K562 (cell line): ENCODE data around the gene UBAP2. TPM values are rescaled to one million over a fixed set of nuclear protein-coding genes. Genes with fewer than 3 reads are reported as not detected.

ENCODE experiments used
- ATAC-seq: fragments of 200-7000 bp; cut with Tn5 transposase; 3 replicates; pipeline ENCODE4 v1.9.1; 2020; ENCODE audit warnings: moderate library complexity
- BruUV-seq: library from RNA; stranded (reverse); fragments of 400-500 nt; replicated peaks from 2 replicates; lab custom pipeline; 2021; lab: Mats Ljungman, UMichigan
- CTCF ChIA-PET: fragments of 300-600 bp; formaldehyde crosslinking; extraction: SDS; loops from one replicate; lab custom pipeline; 2021; ENCODE audit warnings: low intra/inter-chr PET ratio; lab: Yijun Ruan, JAX
- POLR2A ChIA-PET: fragments of 300-600, 350-650 bp; sonication (Branson Sonifier 250); formaldehyde crosslinking; extraction: SDS; loops from one replicate; lab custom pipeline; 2021; ENCODE audit warnings: antibody characterized with exemption, inconsistent platforms; lab: Yijun Ruan, JAX
- DNase-seq, 4 experiments: peaks; one replicate each; pipeline versions ENCODE4 v3.0.0 to v3.0.0-alpha.2; 2011 to 2018; ENCODE audit warnings: low spot score in 3 of 4, mixed read lengths in 3 of 4; ENCODE audit errors: extremely low read depth in 1 of 4
- FAIRE-seq: peaks from 2 replicates; lab custom pipeline; 2011; peaks lifted over from hg19 to GRCh38; lab: Jason Lieb, UNC
- H2AFZ ChIP-seq: 2 replicates; pipeline ENCODE4 v1.6.0; 2011; ENCODE audit warnings: low read depth, low read length, control low read depth, inconsistent platforms
- H3K27ac ChIP-seq: fragments of 200-600 bp; 3 replicates; pipeline ENCODE4 v1.8.0; 2011; ENCODE audit warnings: low read depth, mild to moderate bottlenecking, control low read depth, inconsistent platforms, low read length, moderate library complexity, mixed read lengths; ENCODE audit errors: extremely low read depth
- H3K27me3 ChIP-seq, 2 experiments: fragments of 300-600 bp in 1 of 2; 2 replicates in 1 of 2; 3 replicates in 1 of 2; pipeline versions ENCODE4 v1.6.0 to v1.8.0; 2011; ENCODE audit warnings: inconsistent platforms in 2 of 2, low read length in 2 of 2, mild to moderate bottlenecking in 1 of 2, mixed read lengths in 1 of 2, moderate library complexity in 1 of 2; ENCODE audit not compliant: control insufficient read depth in 2 of 2, insufficient read depth in 2 of 2
- H3K36me3 ChIP-seq: fragments of 300-600 bp; 3 replicates; pipeline ENCODE4 v1.8.0; 2011; ENCODE audit warnings: mild to moderate bottlenecking, low read length, inconsistent platforms; ENCODE audit not compliant: control insufficient read depth, insufficient read depth
- H3K4me1 ChIP-seq, 2 experiments: fragments of 200-600 bp in 1 of 2; replicated peaks in 1 of 2; 2 replicates in 1 of 2; 3 replicates in 1 of 2; pipeline versions ENCODE4 v1.5.1 to v1.8.0; 2011; ENCODE audit warnings: inconsistent platforms in 2 of 2, low read length in 2 of 2, mild to moderate bottlenecking in 1 of 2, mixed read lengths in 1 of 2, moderate library complexity in 1 of 2; ENCODE audit not compliant: control insufficient read depth in 2 of 2, insufficient read depth in 2 of 2
- H3K4me2 ChIP-seq: 2 replicates; pipeline ENCODE4 v1.6.1; 2011; ENCODE audit warnings: low read length, control low read depth, inconsistent platforms, mixed read lengths; ENCODE audit not compliant: insufficient read depth
- H3K4me3 ChIP-seq: fragments of 200-600 bp; sonication (generic), shearing (Covaris generic); 2 replicates; pipeline ENCODE4 v1.5.1; 2016; ENCODE audit warnings: control low read depth, inconsistent platforms
- H3K79me2 ChIP-seq: fragments of 200-600 bp; 3 replicates; pipeline ENCODE4 v1.8.0; 2011; ENCODE audit warnings: low read length, inconsistent platforms; ENCODE audit not compliant: control insufficient read depth, insufficient read depth
- H3K9ac ChIP-seq, 2 experiments: 2 replicates each; pipeline versions ENCODE4 v1.6.0 to v1.6.1; 2011; ENCODE audit warnings: low read depth in 2 of 2, low read length in 2 of 2, control low read depth in 1 of 2, inconsistent platforms in 1 of 2, mild to moderate bottlenecking in 1 of 2, mixed read lengths in 1 of 2; ENCODE audit not compliant: insufficient read depth in 1 of 2
- H3K9me1 ChIP-seq: one replicate; pipeline ENCODE4 v1.6.0; 2011; ENCODE audit warnings: inconsistent platforms, mild to moderate bottlenecking, low read length, moderate library complexity; ENCODE audit not compliant: control insufficient read depth, insufficient read depth
- H3K9me3 ChIP-seq: replicated peaks from 2 replicates; pipeline ENCODE4 v1.5.1; 2011; ENCODE audit warnings: low read depth, low read length, inconsistent platforms; ENCODE audit not compliant: control insufficient read depth, insufficient read depth
- H4K20me1 ChIP-seq: replicated peaks from 2 replicates; pipeline ENCODE4 v1.6.1; 2011; ENCODE audit warnings: low read length, inconsistent platforms, mixed read lengths; ENCODE audit not compliant: control insufficient read depth, insufficient read depth
- BHLHE40 ChIP-seq: IDR thresholded peaks from 2 replicates; pipeline ENCODE4 v1.6.1; 2011; ENCODE audit warnings: low read length, improper control_type of control experiment
- FOSL1 ChIP-seq: fragments of 200-800 bp; sonication (Bioruptor generic); conservative IDR thresholded peaks from 2 replicates; pipeline ENCODE4 v1.6.1; 2016; ENCODE audit warnings: missing genetic modification characterization, missing compliant biosample characterization
- FOXA3 ChIP-seq, 2 experiments: fragments of 450-650 bp in 1 of 2; sonication (generic) in 1 of 2; formaldehyde crosslinking; IDR thresholded peaks in 1 of 2; conservative IDR thresholded peaks in 1 of 2; 2 replicates each; pipeline versions ENCODE4 v1.4.0 to v1.8.0; 2020 to 2022; ENCODE audit warnings: mild to moderate bottlenecking in 2 of 2, missing genetic modification reagents in 1 of 2
- KDM2B ChIP-seq: fragments of 250-450 bp; sonication (Bioruptor Pico); IDR thresholded peaks from 2 replicates; pipeline ENCODE4 v1.8.0; 2021; ENCODE audit warnings: mild to moderate bottlenecking, moderate library complexity
- MCM7 ChIP-seq, 2 experiments: fragments of 450-650 bp; IDR thresholded peaks; 2 replicates each; pipeline ENCODE4 v1.6.1; 2016 to 2018
- MEF2D ChIP-seq: conservative IDR thresholded peaks from 2 replicates; pipeline ENCODE4 v1.6.1; 2016; ENCODE audit warnings: low read depth, missing genetic modification characterization, missing compliant biosample characterization
- SMARCB1 ChIP-seq: IDR thresholded peaks from 2 replicates; pipeline ENCODE4 v1.6.1; 2011; ENCODE audit warnings: improper control_type of control experiment, low read depth; ENCODE audit not compliant: insufficient read length
- SP1 ChIP-seq: sonication (generic); formaldehyde crosslinking; IDR thresholded peaks from 2 replicates; pipeline ENCODE4 v1.8.1; 2022; ENCODE audit warnings: mild to moderate bottlenecking, missing genetic modification reagents
- TCFL5 ChIP-seq: fragments of 250-450 bp; sonication (Bioruptor Pico); conservative IDR thresholded peaks from 2 replicates; pipeline ENCODE4 v1.6.1; 2021; ENCODE audit warnings: mild to moderate bottlenecking, moderate library complexity, matching md5 sums
- WGBS: fragments of 100-300 bp; shearing (Covaris generic); methylation state at CpG from one replicate; pipeline ENCODE4 v1.1.6; 2016; ENCODE audit warnings: low coverage, mixed read lengths; ENCODE audit not compliant: insufficient coverage; ENCODE audit errors: missing lambda C conversion rate; 5-methylcytosine and 5-hydroxymethylcytosine counted together
- in situ Hi-C: fragments of 300-500 bp; cut with MboI; formaldehyde crosslinking; loops from 4 replicates; pipeline ENCODE4 v1.15.0; 2018; ENCODE audit warnings: inconsistent platforms, mixed read lengths
- intact Hi-C: fragments of 100-400 bp; cut with micrococcal nuclease; formaldehyde crosslinking; loops from 2 replicates; pipeline ENCODE4 v1.14.2; 2022
- polyA plus RNA-seq, 8 experiments: library from polyadenylated mRNA; depleted of rRNA in 4 of 8; stranded (reverse) in 5 of 8; unstranded in 3 of 8; fragments of >200 nt; fragmentation: Nextera tagmentation in 2 of 8; fragmentation: Illumina TruSeq in 1 of 8; extraction: Ambion mirVana in 2 of 8; extraction: Trizol in 1 of 8; gene quantifications; 2 replicates each; pipeline versions ENCODE4 v1.2.1 to v1.2.3, GENCODE V29; 2011 to 2014; ENCODE audit warnings: inconsistent platforms in 1 of 8, missing spikeins in 1 of 8
- total RNA-seq, 7 experiments: library from RNA; depleted of rRNA in 6 of 7; stranded (reverse); fragments of >200 nt in 6 of 7; fragmentation: Illumina TruSeq in 2 of 7; extraction: Trizol in 2 of 7; gene quantifications; 2 replicates each; pipeline versions ENCODE4 v1.2.1 to v1.2.3, GENCODE V29; 2011 to 2021; ENCODE audit warnings: low replicate concordance in 1 of 7
- TF ChIP-seq, protein P1 (sequence below): IDR thresholded peaks from 2 replicates; pipeline ENCODE4 v1.6.1; 2011; ENCODE audit warnings: borderline replicate concordance, low read depth, mild to moderate bottlenecking, moderate library complexity, low read length; ENCODE audit not compliant: insufficient read depth, poor library complexity, severe bottlenecking

UBAP2 gene
- total and polyA plus RNA-seq, 9 of the 15 experiments (the other 6 are each of a cell fraction or from before 2014, with no cell fraction given), result 8.7 to 47.9 (median 18.7) TPM

DNA sequence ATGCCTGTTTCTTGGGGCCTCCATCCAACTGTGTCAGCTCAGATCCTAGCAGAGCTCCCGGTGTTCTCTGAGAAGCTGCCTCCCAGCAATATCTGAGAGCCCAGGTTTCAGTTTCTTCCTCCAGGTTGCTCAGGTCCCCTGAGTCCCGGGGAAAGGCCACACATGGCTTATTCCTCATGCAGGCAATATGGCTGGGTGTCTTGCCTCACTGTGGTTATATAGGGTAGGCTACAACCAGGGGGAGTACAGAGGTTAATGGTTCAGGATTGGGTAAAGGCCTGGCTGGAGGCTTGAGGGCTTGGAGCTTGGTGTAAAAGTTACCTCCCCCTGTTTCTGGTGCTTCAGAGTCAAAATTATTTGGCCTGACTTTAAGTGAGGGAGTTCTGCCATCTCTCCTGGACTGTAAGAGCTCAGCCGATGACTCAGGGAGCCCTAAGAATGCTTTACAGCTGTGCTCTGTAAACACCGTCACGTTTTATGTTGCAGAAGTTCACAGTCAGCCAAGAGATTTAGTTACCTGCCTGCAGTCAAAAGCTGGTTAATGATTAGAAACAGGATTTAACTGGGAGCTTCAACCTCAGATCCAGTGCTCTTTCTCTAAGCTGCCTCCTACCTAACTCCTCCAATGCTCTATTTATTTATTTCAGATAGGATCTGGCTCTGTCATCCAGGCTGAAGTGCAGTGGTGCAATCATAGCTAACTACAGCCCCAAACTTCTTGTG is 24.3 kb upstream of the UBAP2 start:
- BruUV-seq, result no TSS peak
- 31% methylated on average over 5 of the region's 5 CpGs for WGBS
- Histone ChIP-seq H3K4me1 (peaks cover 2 to 7% of the 10 kb centered on the region in 2 experiments; a peak in 4 of 5 replicates), H3K9ac (0 out of 4 replicates have a peak overlapping the region, but pooled peaks of 1 of the 2 experiments have one; percentile 14), H3K9me1 (no peaks in the 10 kb centered on the region), H2AFZ (peak overlapping the region; percentile 93), H3K36me3 (no peaks in the 10 kb centered on the region), H3K27me3 (no peaks in the 10 kb centered on the region)
- intact Hi-C loops, result loop anchor here (10.0 kb wide), 1 partner anchor 148 kb away; no protein-coding TSS in a partner anchor
- ATAC-seq, result peak; percentile 68
- in situ Hi-C loops, result no loop called here
- TF ChIP-seq MEF2D (tag) (no peak), TCFL5 (CRISPR knock-in tag) (no peak), FOXA3 (CRISPR knock-in tag; conservative IDR thresholded peaks at IDR 0.05 in 1 of 2, IDR thresholded peaks at IDR 0.05 in 1 of 2) (0 out of 4 replicates have a peak, but pooled peaks of 1 of the 2 experiments have one; percentile 15), SMARCB1 (no peak), KDM2B (CRISPR knock-in tag) (no peak), FOSL1 (no peak), BHLHE40 (peak; percentile 69), MCM7 (IDR thresholded peaks at IDR 0.05) (no peak), SP1 (CRISPR knock-in tag) (no peak)
- TF ChIP-seq, protein P1, sequence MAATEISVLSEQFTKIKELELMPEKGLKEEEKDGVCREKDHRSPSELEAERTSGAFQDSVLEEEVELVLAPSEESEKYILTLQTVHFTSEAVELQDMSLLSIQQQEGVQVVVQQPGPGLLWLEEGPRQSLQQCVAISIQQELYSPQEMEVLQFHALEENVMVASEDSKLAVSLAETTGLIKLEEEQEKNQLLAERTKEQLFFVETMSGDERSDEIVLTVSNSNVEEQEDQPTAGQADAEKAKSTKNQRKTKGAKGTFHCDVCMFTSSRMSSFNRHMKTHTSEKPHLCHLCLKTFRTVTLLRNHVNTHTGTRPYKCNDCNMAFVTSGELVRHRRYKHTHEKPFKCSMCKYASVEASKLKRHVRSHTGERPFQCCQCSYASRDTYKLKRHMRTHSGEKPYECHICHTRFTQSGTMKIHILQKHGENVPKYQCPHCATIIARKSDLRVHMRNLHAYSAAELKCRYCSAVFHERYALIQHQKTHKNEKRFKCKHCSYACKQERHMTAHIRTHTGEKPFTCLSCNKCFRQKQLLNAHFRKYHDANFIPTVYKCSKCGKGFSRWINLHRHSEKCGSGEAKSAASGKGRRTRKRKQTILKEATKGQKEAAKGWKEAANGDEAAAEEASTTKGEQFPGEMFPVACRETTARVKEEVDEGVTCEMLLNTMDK, result no peak
- TF ChIP-seq, all 486 proteins: peak for 2
- ChIA-PET CTCF (interaction anchor here (1.5 kb wide), 1 partner anchor 61 kb away, joined by 5 read pairs; no protein-coding TSS in a partner anchor), POLR2A (interaction anchor here (1.4 kb wide), 1 partner anchor 25 kb away, joined by 6 read pairs; no protein-coding TSS in a partner anchor)
- no peaks in the 10 kb centered on the region for H4K20me1 ChIP-seq
- H3K79me2 ChIP-seq, result no peaks in the 10 kb centered on the region
- H3K4me3 ChIP-seq, result no peak overlapping the region
- DNase-seq, result peak in 1 of 4 experiments; percentile 14
- no peak overlapping the region; the same call in 2 of the 3 replicates for H3K27ac ChIP-seq
- H3K9me3 ChIP-seq, result no peaks in the 10 kb centered on the region
- no peak for FAIRE-seq
- H3K4me2 ChIP-seq, result peak overlapping the region; percentile 18; the same call in 1 of the 2 replicates
